SKM-1 (cell line): ENCODE measurements around the gene SP2.
A peak's percentile ranks its signal among the peaks of the same experiment; 100 is the strongest.

ENCODE experiments used
- DNase-seq: peaks from one replicate; lab custom pipeline; 2025; ENCODE audit not compliant: unreplicated experiment; lab: John Stamatoyannopoulos, UW

The SP2 gene

GRCh38 chr17:47948706-47949196 is 52.7 kb downstream of the SP2 start:
- DNase-seq: no peak

- DNase-seq: peak; percentile 35
Observed at GRCh38 chr17:47949197-47949759, 53.2 kb downstream of the SP2 start.

- DNase-seq: peak; percentile 5
Observed at GRCh38 chr17:47949946-47950345, 53.9 kb downstream of the SP2 start.

- no peak for DNase-seq
Observed at GRCh38 chr17:47950448-47950847, 54.4 kb downstream of the SP2 start.

DNA sequence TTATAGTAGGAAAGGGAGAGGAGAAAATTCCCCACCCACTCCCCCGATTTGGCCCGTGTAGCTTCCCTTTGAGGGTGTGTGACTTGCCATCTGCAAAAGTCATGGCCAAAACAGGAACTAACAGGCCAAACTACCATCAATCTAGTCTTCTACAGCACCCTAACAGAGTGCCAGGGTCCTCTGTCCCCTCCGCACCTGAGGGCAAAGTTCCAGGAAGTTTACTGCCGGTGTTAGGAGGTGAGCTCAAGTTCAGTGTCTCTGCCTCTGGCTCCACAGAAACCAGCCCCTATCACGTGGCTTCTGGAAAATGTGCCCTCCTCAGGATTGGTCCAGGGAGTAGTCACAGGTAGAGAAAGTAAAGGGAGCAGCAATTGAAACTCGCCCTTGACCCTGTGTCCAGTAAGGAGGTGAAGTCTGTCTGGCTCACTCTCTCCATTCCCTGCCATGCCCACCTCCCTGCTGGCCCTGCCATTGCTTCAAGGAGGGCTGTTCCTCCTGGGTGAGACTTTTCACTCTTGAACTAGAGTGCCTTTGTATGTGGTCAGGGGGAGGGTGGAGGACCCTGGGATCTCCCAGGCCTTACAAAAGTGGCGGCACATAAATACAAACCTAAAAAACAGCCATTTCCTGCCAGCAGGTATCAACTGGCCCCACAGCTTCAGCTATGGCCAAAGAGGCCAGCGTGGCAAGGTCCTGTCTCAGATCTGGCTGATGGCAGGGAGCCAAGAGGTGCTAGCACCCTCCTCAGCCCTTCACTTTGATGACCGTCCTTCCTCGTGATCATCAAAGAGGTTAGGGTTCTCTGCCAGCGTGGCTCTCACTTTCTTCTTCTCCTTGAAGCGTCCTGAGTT is 56.4 kb downstream of the SP2 start:
- no peak for DNase-seq

GRCh38 chr17:47953909-47954308 is 57.9 kb downstream of the SP2 start:
- no peak for DNase-seq

DNA sequence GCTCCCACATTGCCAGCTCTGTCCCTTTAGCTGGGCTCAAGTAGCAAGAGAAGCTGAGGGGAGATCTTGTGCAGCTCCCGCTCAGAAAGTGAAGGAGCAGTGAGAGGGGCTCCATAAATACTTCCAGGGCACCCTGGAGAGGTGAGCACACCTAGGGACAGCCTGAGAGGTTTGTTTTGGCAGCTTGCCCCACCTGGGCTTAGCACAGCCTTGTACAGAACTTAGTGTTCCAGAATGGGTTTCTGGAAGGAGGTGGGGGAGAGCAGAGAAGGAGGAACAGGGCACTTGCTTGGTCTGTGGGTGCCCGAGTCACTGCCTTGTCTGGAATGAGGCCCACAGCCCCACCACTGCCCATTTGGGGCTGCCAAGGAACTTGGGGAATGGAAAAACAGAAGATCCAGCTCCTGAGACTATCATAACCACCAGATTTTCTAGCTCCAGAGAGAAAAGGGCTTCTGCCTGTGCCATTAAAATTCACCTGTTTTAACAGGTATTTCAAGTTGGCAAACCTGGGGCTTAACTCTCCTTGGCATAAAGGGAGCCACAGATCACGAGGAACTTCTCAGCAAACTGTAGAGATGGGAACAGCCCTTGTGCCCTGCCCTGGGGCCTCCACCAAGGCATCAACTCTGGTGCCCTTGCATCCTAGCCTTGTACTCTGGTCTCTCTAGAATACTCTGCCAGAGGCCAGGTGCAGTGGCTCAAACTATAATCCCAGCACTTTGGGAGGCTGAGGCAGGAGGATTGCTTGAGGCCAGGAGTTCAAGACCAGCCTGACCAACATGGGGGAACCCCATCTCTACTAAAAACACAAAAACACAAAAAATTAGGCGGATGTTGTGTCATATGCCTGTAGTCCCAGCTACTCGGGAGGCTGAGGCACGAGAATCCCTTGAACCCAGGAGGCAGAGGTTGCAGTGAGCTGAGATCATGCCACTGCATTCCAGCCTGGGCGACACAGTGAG is 59.7 kb downstream of the SP2 start:
- no peak for DNase-seq

GRCh38 chr17:47956791-47957590 is 61.0 kb downstream of the SP2 start:
- no peak for DNase-seq

DNA sequence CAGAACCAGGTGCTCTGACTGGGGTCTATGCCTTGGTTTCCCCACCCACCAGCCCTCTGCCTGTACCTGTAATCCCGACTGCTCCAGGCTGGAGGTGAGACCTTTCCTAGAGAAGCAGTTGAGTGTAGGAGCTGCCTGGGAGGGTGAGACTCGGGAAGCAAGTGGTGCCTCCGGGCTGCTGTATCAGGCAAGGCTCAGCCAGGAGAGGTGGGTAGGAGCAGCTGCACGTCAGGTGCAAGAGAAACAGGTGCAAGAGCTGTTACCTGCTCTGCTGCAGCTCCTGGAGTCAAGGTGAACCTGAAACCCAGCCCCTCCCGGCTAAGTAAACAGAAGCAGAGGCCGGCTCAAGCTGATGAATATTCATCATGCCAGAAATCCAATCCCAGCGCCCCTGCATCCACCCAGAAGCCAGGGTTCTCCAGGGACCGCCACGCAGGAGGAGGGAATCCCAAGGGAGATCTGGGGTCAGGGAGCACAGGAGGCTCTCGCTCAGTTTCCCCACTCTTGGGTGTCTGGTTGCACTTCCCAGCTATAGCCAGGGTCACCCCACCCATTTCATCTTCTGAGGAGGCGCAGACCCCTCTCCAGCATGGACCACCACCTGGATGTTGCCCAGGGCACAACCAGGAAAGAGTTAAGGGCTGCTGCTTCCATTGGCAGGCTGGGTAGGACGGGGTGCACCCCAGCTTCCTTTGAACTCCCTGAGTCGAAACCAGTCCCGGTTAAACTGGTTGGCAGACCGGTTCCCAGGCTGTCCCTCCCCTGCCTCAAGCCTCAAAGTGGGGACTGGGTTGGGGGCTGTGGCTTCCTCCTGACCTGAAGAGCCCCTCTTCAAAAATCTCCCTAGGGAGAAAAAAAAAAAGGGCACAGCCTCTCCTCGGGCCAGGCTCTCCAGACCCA is 61.8 kb downstream of the SP2 start, which contains the start of gene PRR15L:
Gene PRR15L (minus strand): TSS at position 293 of the 900 bp plus-strand sequence. CDS start 4,649 bp downstream, outside the sequence.
- DNase-seq: no peak

DNA sequence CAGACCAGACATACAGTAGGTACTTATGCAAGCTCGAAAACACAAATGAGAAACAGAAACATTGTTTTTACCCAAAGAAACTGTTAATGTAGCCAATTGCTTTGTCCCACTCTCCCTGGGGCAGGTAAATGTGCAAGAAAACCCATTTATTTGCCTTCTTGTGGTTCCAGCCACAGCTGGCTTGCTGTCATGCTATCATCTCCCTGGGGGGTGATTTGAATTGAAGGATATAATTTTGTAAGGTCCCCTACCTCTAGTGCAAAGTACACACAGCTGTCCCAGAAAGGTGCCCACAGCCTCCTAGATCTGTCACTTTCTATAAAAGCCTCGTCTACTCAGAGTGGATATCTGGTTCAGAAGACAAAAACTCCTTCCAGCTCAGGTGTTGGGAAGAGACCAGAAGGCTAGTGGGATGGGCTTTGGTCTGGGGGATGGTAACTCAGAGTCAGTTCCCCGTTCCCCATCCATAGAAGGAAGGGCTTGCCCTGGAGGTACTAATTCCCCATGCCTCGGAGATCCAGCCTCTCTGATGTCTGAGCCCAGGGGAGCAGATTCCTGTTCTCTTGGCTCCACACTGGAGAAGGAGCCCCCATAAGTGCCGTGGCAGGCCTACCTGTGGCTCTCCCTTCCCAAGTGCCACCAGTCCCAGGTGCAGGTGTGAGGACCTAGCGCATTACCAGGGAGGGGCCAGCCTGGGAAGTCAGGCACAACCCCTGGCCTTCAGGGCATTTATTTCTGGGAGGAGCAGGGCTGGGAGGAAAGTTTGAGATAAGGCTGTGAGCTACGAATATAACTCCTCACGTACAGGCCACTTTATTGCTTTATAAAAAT is 64.0 kb downstream of the SP2 start:
- no peak for DNase-seq

- DNase-seq: no peak
Observed at GRCh38 chr17:47961406-47961805, 65.4 kb downstream of the SP2 start.

DNA sequence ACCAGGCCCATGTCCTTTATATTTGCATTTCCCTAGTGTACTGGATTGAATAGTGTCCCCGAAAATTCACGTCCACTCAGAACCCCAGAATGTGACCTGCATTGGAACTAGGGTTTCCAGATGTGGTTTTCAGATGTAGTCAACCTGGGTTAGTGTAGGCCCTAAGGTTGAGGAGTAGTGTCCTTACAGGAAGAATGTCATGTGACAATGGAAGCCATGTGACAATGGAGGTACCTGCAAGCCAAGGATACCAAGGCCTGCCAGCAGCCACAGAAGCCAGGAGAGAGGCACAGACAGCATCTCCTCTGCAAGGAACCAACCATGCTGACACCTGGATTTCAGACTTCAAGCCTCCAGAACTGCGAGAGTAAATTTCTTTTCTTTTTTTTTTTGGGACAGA is 66.9 kb downstream of the SP2 start:
- no peak for DNase-seq

- DNase-seq: no peak
Observed at GRCh38 chr17:47964856-47965255, 68.8 kb downstream of the SP2 start.

- DNase-seq: no peak
Observed at GRCh38 chr17:47966079-47966519, 70.1 kb downstream of the SP2 start.

GRCh38 chr17:47967607-47968252 is 71.7 kb downstream of the SP2 start:
- DNase-seq: no peak

GRCh38 chr17:47968836-47969235 is 72.8 kb downstream of the SP2 start:
- no peak for DNase-seq

- no peak for DNase-seq
Observed at GRCh38 chr17:47969930-47970724, 74.1 kb downstream of the SP2 start.
